ENCODE results near the gene MRPS23. TPM values are rescaled to one million over a fixed set of nuclear protein-coding genes. Genes with fewer than 3 reads are reported as not detected.

The MRPS23 gene
- total and polyA plus RNA-seq, 2 of the 4 experiments (the other 2 are of a cell fraction) = 23.5 to 37.3 TPM

- dilution Hi-C loops (cut with HindIII; ENCODE audit: low sequenced_read_pairs, unreplicated experiment) = no loop called here
- Histone ChIP-seq H3K23ac (ENCODE audit: low read depth, low read length) (no peak overlapping the region), H2AK5ac (ENCODE audit: low read depth, low read length) (no peak overlapping the region), H3K4me3 (ENCODE audit: insufficient read depth, low read depth, low read length) (no peak overlapping the region), H4K20me1 (ENCODE audit: insufficient read depth, low read length) (no peaks in the 10 kb centered on the region; the same call in 1 of the 2 replicates), H3K9me3 (ENCODE audit: control insufficient read depth, insufficient read depth, low read length) (no peaks in the 10 kb centered on the region), H2BK15ac (ENCODE audit: low read depth, low read length) (no peak overlapping the region), H3K27me3 (ENCODE audit: control insufficient read depth, insufficient read depth, low read length) (no peaks in the 10 kb centered on the region), H2AK9ac (replicated peaks; ENCODE audit: low read depth, low read length, poor library complexity) (no peak overlapping the region), H3K79me1 (ENCODE audit: low read depth in 1 of 2, low read length in 2 of 2) (no peaks in the 10 kb centered on the region; a peak in 1 of 4 replicates), H3K36me3 (ENCODE audit: control insufficient read depth, insufficient read depth, low read length) (peaks cover 9% of the 10 kb centered on the region), H4K8ac (ENCODE audit: low read depth in 2 of 2, low read length in 2 of 2) (no peak overlapping the region), H3K18ac (ENCODE audit: low read depth, low read length) (no peak overlapping the region), H2AFZ (replicated peaks; ENCODE audit: low read length, poor library complexity) (no peak overlapping the region), H3K14ac (replicated peaks; ENCODE audit: low read depth, low read length) (no peak overlapping the region), H3K9me1 (ENCODE audit: insufficient read depth, low read length) (no peaks in the 10 kb centered on the region), H3K4me2 (ENCODE audit: low read depth, low read length) (no peak overlapping the region), H3K4me1 (ENCODE audit: control insufficient read depth, insufficient read depth, low read length) (0 out of 2 replicates have a peak, but pooled peaks cover 2% of the 10 kb centered on the region), H3K4ac (ENCODE audit: low read depth, low read length) (no peak overlapping the region), H3K9ac (ENCODE audit: low read depth, low read length) (no peak overlapping the region), H2BK120ac (ENCODE audit: low read depth, low read length) (no peak overlapping the region), H4K91ac (ENCODE audit: insufficient read depth, low read depth, low read length) (no peak overlapping the region), H3K27ac (ENCODE audit: insufficient read depth, low read length) (no peak overlapping the region), H2BK20ac (ENCODE audit: low read depth, low read length) (no peak overlapping the region), H3K56ac (ENCODE audit: extremely low read depth, insufficient read depth, low read length) (no peak overlapping the region), H2BK5ac (ENCODE audit: low read depth, low read length, poor library complexity, severe bottlenecking) (no peak overlapping the region), H4K5ac (ENCODE audit: low read depth, low read length) (no peak overlapping the region)
- BruUV-seq (replicated peaks) = no TSS peak
- DNase-seq (no peak), ATAC-seq (ENCODE audit: low read depth) (no peak)
- POLR2A ChIA-PET (ENCODE audit: unreplicated experiment) = no interaction called here
- CTCF ChIA-PET = interaction anchor here (0.5 to 1.2 kb wide), 2 partner anchors 701 to 705 kb away, joined by 3 read pairs; no protein-coding TSS in a partner anchor
- in situ Hi-C loops (cut with MboI; ENCODE audit: low sequenced_read_pairs) = no loop called here
- no CpG with 5 or more reads among the region's 2 CpGs for WGBS, 2 experiments (ENCODE audit: extremely low coverage in 2 of 2, insufficient read length in 1 of 2)
- intact Hi-C loops (cut with micrococcal nuclease) = no loop called here
- TF ChIP-seq POLR2A (IDR thresholded peaks at IDR 0.05; ENCODE audit: low read depth, low read length) (no peak), RFX5 (IDR thresholded peaks at IDR 0.05; ENCODE audit: low read depth, low read length) (no peak), RCOR1 (IDR thresholded peaks at IDR 0.05; ENCODE audit: insufficient replicate concordance, low read length) (no peak), CHD1 (IDR thresholded peaks at IDR 0.05; ENCODE audit: low read depth, low read length) (no peak), RAD21 (IDR thresholded peaks at IDR 0.05; ENCODE audit: low read length) (no peak), NFE2L2 (IDR thresholded peaks at IDR 0.05; ENCODE audit: low read depth, low read length) (no peak), BHLHE40 (IDR thresholded peaks at IDR 0.05; ENCODE audit: low read depth, low read length) (no peak), MAFK (IDR thresholded peaks at IDR 0.05; ENCODE audit: low read depth, low read length) (no peak), FOS (IDR thresholded peaks at IDR 0.05; ENCODE audit: low read depth, low read length) (no peak), USF2 (IDR thresholded peaks at IDR 0.05; ENCODE audit: low read depth, low read length) (no peak), MAZ (IDR thresholded peaks at IDR 0.05; ENCODE audit: borderline replicate concordance, low read depth, low read length) (no peak), CEBPB (IDR thresholded peaks at IDR 0.05; ENCODE audit: low read depth, low read length) (no peak), SMC3 (IDR thresholded peaks at IDR 0.05; ENCODE audit: low read depth, low read length) (no peak), MXI1 (IDR thresholded peaks at IDR 0.05; ENCODE audit: borderline replicate concordance, low read depth, low read length) (no peak), CTCF (conservative IDR thresholded peaks at IDR 0.05; ENCODE audit: low read depth, low read length) (no peak)
- TF ChIP-seq, protein P1, sequence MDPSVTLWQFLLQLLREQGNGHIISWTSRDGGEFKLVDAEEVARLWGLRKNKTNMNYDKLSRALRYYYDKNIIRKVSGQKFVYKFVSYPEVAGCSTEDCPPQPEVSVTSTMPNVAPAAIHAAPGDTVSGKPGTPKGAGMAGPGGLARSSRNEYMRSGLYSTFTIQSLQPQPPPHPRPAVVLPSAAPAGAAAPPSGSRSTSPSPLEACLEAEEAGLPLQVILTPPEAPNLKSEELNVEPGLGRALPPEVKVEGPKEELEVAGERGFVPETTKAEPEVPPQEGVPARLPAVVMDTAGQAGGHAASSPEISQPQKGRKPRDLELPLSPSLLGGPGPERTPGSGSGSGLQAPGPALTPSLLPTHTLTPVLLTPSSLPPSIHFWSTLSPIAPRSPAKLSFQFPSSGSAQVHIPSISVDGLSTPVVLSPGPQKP (IDR thresholded peaks at IDR 0.05; ENCODE audit: borderline replicate concordance, low read depth, low read length) = no peak
Observed at GRCh38 chr17:57835333-57835900, 14.4 kb downstream of the MRPS23 start.

All from IMR-90 (cell line).